Measurements from ENCODE around the gene LRRC15.

The LRRC15 gene

GRCh38 chr3:194337965-194338753 is 31.4 kb downstream of the LRRC15 start:
- Mint-ChIP-seq H3K36me3 (no peaks in the 10 kb centered on the region), H3K4me1 (no peaks in the 10 kb centered on the region), H3K9me3 (no peaks in the 10 kb centered on the region), H3K4me3 (no peak overlapping the region), H3K27ac (no peak overlapping the region)
- DNase-seq (ENCODE audit: low spot score in 2 of 2) (no peak), ATAC-seq (no peak)

- H3K27ac Mint-ChIP-seq = no peak overlapping the region
- no peak for DNase-seq (ENCODE audit: low spot score in 2 of 2)
These were observed 32.8 kb downstream of the LRRC15 start for GRCh38 chr3:194336601-194337355.

GRCh38 chr3:194333981-194334320 is 35.6 kb downstream of the LRRC15 start:
- H3K9me3 Mint-ChIP-seq = no peaks in the 10 kb centered on the region
- ATAC-seq (no peak), DNase-seq (ENCODE audit: low spot score in 2 of 2) (no peak)
- no peaks in the 10 kb centered on the region for H3K4me1 Mint-ChIP-seq
- H3K27ac Mint-ChIP-seq = no peak overlapping the region
- H3K36me3 Mint-ChIP-seq = no peaks in the 10 kb centered on the region
- peak overlapping the region; percentile 63 for H3K4me3 Mint-ChIP-seq

More at GRCh38 chr3:194336601-194337355, 32.8 kb downstream of the LRRC15 start:
- H3K4me1 Mint-ChIP-seq = no peaks in the 10 kb centered on the region
- H3K9me3 Mint-ChIP-seq = no peaks in the 10 kb centered on the region
- H3K36me3 Mint-ChIP-seq = no peaks in the 10 kb centered on the region
- H3K4me3 Mint-ChIP-seq = no peak overlapping the region
- no peak for ATAC-seq

- Mint-ChIP-seq H3K4me3 (peak overlapping the region; percentile 63), H3K4me1 (no peaks in the 10 kb centered on the region), H3K27ac (no peak overlapping the region), H3K36me3 (no peaks in the 10 kb centered on the region), H3K9me3 (no peaks in the 10 kb centered on the region)
- peak; percentile 95 to 96 for DNase-seq (ENCODE audit: low spot score in 2 of 2)
- peak; percentile 94 for ATAC-seq
These were observed 36.1 kb downstream of the LRRC15 start for GRCh38 chr3:194333212-194333980.

GRCh38 chr3:194332858-194333211 is 36.7 kb downstream of the LRRC15 start:
- DNase-seq (ENCODE audit: low spot score in 2 of 2) = no peak
- no peak overlapping the region for H3K27ac Mint-ChIP-seq
- H3K9me3 Mint-ChIP-seq = no peaks in the 10 kb centered on the region
- peak overlapping the region; percentile 63 for H3K4me3 Mint-ChIP-seq
- H3K36me3 Mint-ChIP-seq = no peaks in the 10 kb centered on the region
- no peaks in the 10 kb centered on the region for H3K4me1 Mint-ChIP-seq
- ATAC-seq = no peak

- Mint-ChIP-seq H3K27ac (no peak overlapping the region), H3K4me3 (no peak overlapping the region), H3K9me3 (no peaks in the 10 kb centered on the region), H3K36me3 (no peaks in the 10 kb centered on the region), H3K4me1 (no peaks in the 10 kb centered on the region)
- DNase-seq (ENCODE audit: low spot score in 2 of 2) (no peak), ATAC-seq (no peak)
These were observed 39.0 kb downstream of the LRRC15 start for GRCh38 chr3:194330579-194330978.

GRCh38 chr3:194330160-194330559 is 39.4 kb downstream of the LRRC15 start:
- no peak overlapping the region for H3K4me3 Mint-ChIP-seq
- DNase-seq (ENCODE audit: low spot score in 2 of 2) = no peak
- no peak overlapping the region for H3K27ac Mint-ChIP-seq
- no peaks in the 10 kb centered on the region for H3K9me3 Mint-ChIP-seq
- no peak for ATAC-seq
- H3K4me1 Mint-ChIP-seq = no peaks in the 10 kb centered on the region
- H3K36me3 Mint-ChIP-seq = no peaks in the 10 kb centered on the region

- Mint-ChIP-seq H3K36me3 (no peaks in the 10 kb centered on the region), H3K27ac (no peak overlapping the region), H3K4me3 (no peak overlapping the region), H3K9me3 (no peaks in the 10 kb centered on the region), H3K4me1 (no peaks in the 10 kb centered on the region)
- DNase-seq (ENCODE audit: low spot score in 2 of 2) = no peak
- ATAC-seq = no peak
These were observed 40.0 kb downstream of the LRRC15 start for GRCh38 chr3:194329583-194329965.

GRCh38 chr3:194328942-194329582 is 40.5 kb downstream of the LRRC15 start:
- Mint-ChIP-seq H3K4me3 (no peak overlapping the region), H3K36me3 (no peaks in the 10 kb centered on the region), H3K27ac (no peak overlapping the region), H3K9me3 (no peaks in the 10 kb centered on the region), H3K4me1 (no peaks in the 10 kb centered on the region)
- no peak for ATAC-seq
- no peak for DNase-seq (ENCODE audit: low spot score in 2 of 2)

GRCh38 chr3:194328053-194328657 is 41.4 kb downstream of the LRRC15 start:
- no peaks in the 10 kb centered on the region for H3K9me3 Mint-ChIP-seq
- no peaks in the 10 kb centered on the region for H3K36me3 Mint-ChIP-seq
- no peak overlapping the region for H3K4me3 Mint-ChIP-seq
- H3K27ac Mint-ChIP-seq = no peak overlapping the region
- ATAC-seq = peak; percentile 56
- no peak for DNase-seq (ENCODE audit: low spot score in 2 of 2)
- H3K4me1 Mint-ChIP-seq = no peaks in the 10 kb centered on the region

GRCh38 chr3:194327218-194328052 is 42.1 kb downstream of the LRRC15 start:
- ATAC-seq (no peak), DNase-seq (ENCODE audit: low spot score in 2 of 2) (no peak)
- no peak overlapping the region for H3K4me3 Mint-ChIP-seq
- no peaks in the 10 kb centered on the region for H3K4me1 Mint-ChIP-seq
- H3K9me3 Mint-ChIP-seq = no peaks in the 10 kb centered on the region
- H3K27ac Mint-ChIP-seq = no peak overlapping the region
- no peaks in the 10 kb centered on the region for H3K36me3 Mint-ChIP-seq

GRCh38 chr3:194326968-194327217 is 42.6 kb downstream of the LRRC15 start:
- no peak for ATAC-seq
- Mint-ChIP-seq H3K4me1 (no peaks in the 10 kb centered on the region), H3K36me3 (no peaks in the 10 kb centered on the region), H3K4me3 (no peak overlapping the region), H3K27ac (no peak overlapping the region), H3K9me3 (no peaks in the 10 kb centered on the region)
- DNase-seq (ENCODE audit: low spot score in 2 of 2) = no peak

GRCh38 chr3:194326192-194326967 is 43.2 kb downstream of the LRRC15 start:
- no peaks in the 10 kb centered on the region for H3K4me1 Mint-ChIP-seq
- no peak for DNase-seq (ENCODE audit: low spot score in 2 of 2)
- H3K4me3 Mint-ChIP-seq = no peak overlapping the region
- no peaks in the 10 kb centered on the region for H3K9me3 Mint-ChIP-seq
- ATAC-seq = no peak
- no peaks in the 10 kb centered on the region for H3K36me3 Mint-ChIP-seq
- no peak overlapping the region for H3K27ac Mint-ChIP-seq
